Measurements from ENCODE around the gene B3GALT5.

Gene B3GALT5

GRCh38 chr21:39645331-39645730 lies 32.6 kb downstream of the B3GALT5 start:
- no peak for DNase-seq (ENCODE audit: low read depth, low spot score)

- DNase-seq (ENCODE audit: low read depth, low spot score) = no peak
These were observed 34.7 kb downstream of the B3GALT5 start for GRCh38 chr21:39647476-39647875.

- DNase-seq (ENCODE audit: low read depth, low spot score) = no peak
These were observed 36.1 kb downstream of the B3GALT5 start for GRCh38 chr21:39648879-39649278.

- DNase-seq (ENCODE audit: low read depth, low spot score) = no peak
These were observed 36.8 kb downstream of the B3GALT5 start for GRCh38 chr21:39649526-39649925.

GRCh38 chr21:39650306-39650705 lies 37.6 kb downstream of the B3GALT5 start:
- no peak for DNase-seq (ENCODE audit: low read depth, low spot score)

GRCh38 chr21:39650801-39651200 lies 38.1 kb downstream of the B3GALT5 start:
- DNase-seq (ENCODE audit: low read depth, low spot score) = no peak

- DNase-seq (ENCODE audit: low read depth, low spot score) = no peak
These were observed 38.5 kb downstream of the B3GALT5 start for GRCh38 chr21:39651206-39651605.

- DNase-seq (ENCODE audit: low read depth, low spot score) = no peak
These were observed 42.2 kb downstream of the B3GALT5 start for GRCh38 chr21:39654951-39655350.

GRCh38 chr21:39655589-39655988 lies 42.8 kb downstream of the B3GALT5 start:
- no peak for DNase-seq (ENCODE audit: low read depth, low spot score)

- no peak for DNase-seq (ENCODE audit: low read depth, low spot score)
These were observed 43.5 kb downstream of the B3GALT5 start for GRCh38 chr21:39656209-39656608.

- no peak for DNase-seq (ENCODE audit: low read depth, low spot score)
These were observed 44.5 kb downstream of the B3GALT5 start for GRCh38 chr21:39657091-39657689.

GRCh38 chr21:39658066-39658465 lies 45.3 kb downstream of the B3GALT5 start:
- DNase-seq (ENCODE audit: low read depth, low spot score) = no peak

GRCh38 chr21:39659070-39659815 lies 46.5 kb downstream of the B3GALT5 start:
- DNase-seq (ENCODE audit: low read depth, low spot score) = no peak

GRCh38 chr21:39660191-39660980 lies 47.6 kb downstream of the B3GALT5 start:
- no peak for DNase-seq (ENCODE audit: low read depth, low spot score)

GRCh38 chr21:39661121-39661520 lies 48.4 kb downstream of the B3GALT5 start:
- no peak for DNase-seq (ENCODE audit: low read depth, low spot score)

GRCh38 chr21:39661740-39662139 lies 49.0 kb downstream of the B3GALT5 start:
- DNase-seq (ENCODE audit: low read depth, low spot score) = no peak

GRCh38 chr21:39662411-39662953 lies 49.7 kb downstream of the B3GALT5 start:
- DNase-seq (ENCODE audit: low read depth, low spot score) = no peak

GRCh38 chr21:39663066-39663465 lies 50.3 kb downstream of the B3GALT5 start:
- DNase-seq (ENCODE audit: low read depth, low spot score) = no peak

- no peak for DNase-seq (ENCODE audit: low read depth, low spot score)
These were observed 51.2 kb downstream of the B3GALT5 start for GRCh38 chr21:39663742-39664492.

- no peak for DNase-seq (ENCODE audit: low read depth, low spot score)
These were observed 51.8 kb downstream of the B3GALT5 start for GRCh38 chr21:39664586-39664985.

- DNase-seq (ENCODE audit: low read depth, low spot score) = no peak
These were observed 53.3 kb downstream of the B3GALT5 start for GRCh38 chr21:39666026-39666425.
